Measurements from ENCODE around the gene DTYMK. TPM values are rescaled to one million over a fixed set of nuclear protein-coding genes. Genes with fewer than 3 reads are reported as not detected.

DTYMK gene
- total RNA-seq, 5 donors from 2014 or later (not counting 1 experiment from before 2014, with no cell fraction given) = 11.6 to 23.6 (median 18.2) TPM

Other genes with a start within 250 kb of the DTYMK start
- gene STK25, start 178.2 kb downstream of the DTYMK start, total RNA-seq = 100 to 1,000 TPM; 113 to 199 (median 193) TPM
- under 1 TPM in 3 of 5 donors, not detected in 2; 0.20 to 0.89 (median 0.35) TPM for gene BOK, start 128.1 kb downstream of the DTYMK start, total RNA-seq
- gene THAP4, start 49.7 kb downstream of the DTYMK start, total RNA-seq = 10 to 100 TPM; 27.3 to 34.5 (median 29.7) TPM
- gene ATG4B, start 49.1 kb downstream of the DTYMK start, total RNA-seq = 100 to 1,000 TPM in 4 of 5 donors, 10 to 100 TPM in 1; 98.4 to 127 (median 108) TPM
- gene ING5, start 15.2 kb upstream of the DTYMK start, total RNA-seq = 10 to 100 TPM; 63.0 to 98.0 (median 77.4) TPM
- gene D2HGDH, start 47.8 kb upstream of the DTYMK start, total RNA-seq = 10 to 100 TPM; 48.6 to 58.3 (median 54.0) TPM
- gene GAL3ST2, start 90.0 kb upstream of the DTYMK start, total RNA-seq = 1 to 10 TPM in 1 of 5 donors, under 1 TPM in 1, not detected in 3; 0.80 to 1.4 TPM
- 1 to 10 TPM in 2 of 5 donors, under 1 TPM in 1, not detected in 2; 0.26 to 1.6 (median 1.4) TPM for gene NEU4, start 122.4 kb upstream of the DTYMK start, total RNA-seq
- gene PDCD1, start 172.1 kb upstream of the DTYMK start, total RNA-seq = 1 to 10 TPM; 1.3 to 6.8 (median 5.2) TPM
- 1 to 10 TPM in 4 of 5 donors, under 1 TPM in 1; 0.26 to 1.4 (median 1.3) TPM for gene RTP5, start 182.9 kb upstream of the DTYMK start, total RNA-seq

Measured in T-cell (primary cell).